ENCODE results near the gene GABPB2.

Gene GABPB2

GRCh38 chr1:151135433-151136385 lies 65.1 kb downstream of the GABPB2 start:
- H3K27me3 Mint-ChIP-seq (ENCODE audit: low read depth) = peaks cover 9% of the 10 kb centered on the region
- H3K36me3 Mint-ChIP-seq (ENCODE audit: low read depth) = peaks cover 56% of the 10 kb centered on the region
- no peaks in the 10 kb centered on the region for H3K9me3 Mint-ChIP-seq
- peaks cover 29% of the 10 kb centered on the region for H3K4me1 Mint-ChIP-seq
- H3K4me3 Mint-ChIP-seq = no peak overlapping the region
- H3K27ac Mint-ChIP-seq = no peak overlapping the region
- TF ChIP-seq CTCF (IDR thresholded peaks at IDR 0.05; ENCODE audit: unreplicated experiment in 3 of 3) = no peak

DNA sequence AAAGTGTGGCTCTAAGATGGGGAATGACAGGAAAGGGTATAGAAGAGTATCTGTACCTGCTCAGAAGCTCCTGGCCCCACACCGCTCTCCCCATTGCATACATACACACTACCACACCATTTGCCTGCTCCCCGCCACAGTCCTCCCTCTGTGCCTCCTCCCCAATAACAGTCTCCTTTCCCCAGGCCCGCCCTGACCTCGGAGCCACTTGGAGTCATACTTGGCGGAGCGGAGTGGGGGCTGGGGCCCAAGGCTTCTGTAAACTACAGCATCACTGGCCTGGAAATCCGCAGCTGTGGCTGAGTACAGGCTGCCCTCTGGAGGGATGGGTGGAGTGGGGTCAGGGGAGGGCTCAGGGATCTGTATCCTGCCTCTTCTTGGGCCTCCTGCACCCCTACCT lies 67.2 kb downstream of the GABPB2 start:
- peaks cover 15% of the 10 kb centered on the region for H3K4me1 Mint-ChIP-seq
- TF ChIP-seq CTCF (IDR thresholded peaks at IDR 0.05; ENCODE audit: unreplicated experiment in 3 of 3) = no peak
- no peak overlapping the region for H3K4me3 Mint-ChIP-seq
- H3K36me3 Mint-ChIP-seq (ENCODE audit: low read depth) = peaks cover 56% of the 10 kb centered on the region
- no peaks in the 10 kb centered on the region for H3K9me3 Mint-ChIP-seq
- no peak overlapping the region for H3K27ac Mint-ChIP-seq
- H3K27me3 Mint-ChIP-seq (ENCODE audit: low read depth) = peaks cover 4% of the 10 kb centered on the region

GRCh38 chr1:151142411-151143056 lies 72.0 kb downstream of the GABPB2 start:
- Mint-ChIP-seq H3K36me3 (ENCODE audit: low read depth) (peaks cover 21% of the 10 kb centered on the region), H3K4me1 (peaks cover 36% of the 10 kb centered on the region), H3K4me3 (peak overlapping the region; percentile 8 to 87 (median 66)), H3K9me3 (no peaks in the 10 kb centered on the region), H3K27ac (peak overlapping the region; percentile 59 to 80 (median 65)), H3K27me3 (ENCODE audit: low read depth) (no peaks in the 10 kb centered on the region)
- TF ChIP-seq CTCF (IDR thresholded peaks at IDR 0.05; ENCODE audit: unreplicated experiment in 3 of 3) = no peak

- Mint-ChIP-seq H3K27me3 (ENCODE audit: low read depth) (no peaks in the 10 kb centered on the region), H3K4me1 (peaks cover 40% of the 10 kb centered on the region), H3K36me3 (ENCODE audit: low read depth) (peaks cover 18% of the 10 kb centered on the region), H3K4me3 (peak overlapping the region; percentile 66 to 89 (median 87)), H3K27ac (peak overlapping the region; percentile 59 to 80 (median 65)), H3K9me3 (no peaks in the 10 kb centered on the region)
- TF ChIP-seq CTCF (IDR thresholded peaks at IDR 0.05; ENCODE audit: unreplicated experiment in 3 of 3) = no peak
These were observed 72.5 kb downstream of the GABPB2 start for GRCh38 chr1:151143057-151143435.

DNA sequence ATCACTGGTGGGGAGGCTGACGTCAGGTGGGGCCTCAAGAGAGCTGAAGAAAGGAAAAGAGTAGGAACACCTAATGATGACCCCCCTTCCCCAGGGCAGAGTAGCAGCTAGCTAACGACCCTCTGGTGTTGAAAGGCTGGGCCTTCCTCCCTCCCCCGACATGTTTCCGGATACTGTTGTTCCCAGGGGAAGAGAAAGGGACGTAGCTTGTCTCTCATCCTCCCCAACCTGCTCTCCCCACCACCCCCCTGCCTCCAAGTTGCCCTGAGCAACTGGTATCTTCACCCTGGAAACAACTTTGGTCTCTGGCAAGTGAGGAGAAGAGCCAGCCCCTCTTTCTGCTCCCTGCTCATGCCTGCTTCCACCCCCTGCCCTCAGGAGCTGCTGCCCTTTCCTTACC lies 73.4 kb downstream of the GABPB2 start:
- H3K4me3 Mint-ChIP-seq = peak overlapping the region; percentile 87 to 89 (median 88)
- TF ChIP-seq CTCF (IDR thresholded peaks at IDR 0.05; ENCODE audit: unreplicated experiment in 3 of 3) = no peak
- H3K9me3 Mint-ChIP-seq = no peaks in the 10 kb centered on the region
- peaks cover 40% of the 10 kb centered on the region for H3K4me1 Mint-ChIP-seq
- peaks cover 14% of the 10 kb centered on the region for H3K36me3 Mint-ChIP-seq (ENCODE audit: low read depth)
- H3K27ac Mint-ChIP-seq = peak overlapping the region; percentile 47 to 80 (median 59)
- no peaks in the 10 kb centered on the region for H3K27me3 Mint-ChIP-seq (ENCODE audit: low read depth)

All from nephron (organoid).